Cardiac septum (tissue), 1 donor: ENCODE results near the gene ZSCAN22. TPM values are rescaled to one million over a fixed set of nuclear protein-coding genes. Genes with fewer than 3 reads are reported as not detected.

Source experiments
- DNase-seq: peaks from one replicate; pipeline ENCODE4 v3.0.0-alpha.2; 2020; ENCODE audit warnings: low spot score
- intact Hi-C: fragments of 100-400 bp; cut with DNase I; formaldehyde crosslinking; loops from one replicate; pipeline ENCODE4 v1.14.0; 2022
- total RNA-seq: library from RNA; stranded (reverse); fragmentation: NEBNext Ultra II Directional; extraction: Animal tissue kit (Norgen Biotek cat#: 25700); gene quantifications from one replicate; pipeline ENCODE4 v1.2.1, GENCODE V29; 2021
- donor health status: DM: no; HTN: no; CAD: no.

ZSCAN22 gene
- total RNA-seq, 1 donor from 2014 or later, result 2.1 TPM

GRCh38 chr19:58349590-58349989 is 22.8 kb downstream of the ZSCAN22 start:
- DNase-seq, result no peak
- intact Hi-C loops, result no loop called here

GRCh38 chr19:58350001-58350861 is 23.4 kb downstream of the ZSCAN22 start:
- DNase-seq, result no peak
- intact Hi-C loops, result no loop called here

GRCh38 chr19:58350871-58351557 is 24.2 kb downstream of the ZSCAN22 start:
- DNase-seq, result no peak
- intact Hi-C loops, result no loop called here

GRCh38 chr19:58351558-58351878 is 24.7 kb downstream of the ZSCAN22 start:
- intact Hi-C loops, result no loop called here
- DNase-seq, result peak; percentile 73

GRCh38 chr19:58351990-58352755 is 25.4 kb downstream of the ZSCAN22 start:
- intact Hi-C loops, result no loop called here
- DNase-seq, result peak; percentile 65

- intact Hi-C loops, result no loop called here
- DNase-seq, result peak; percentile 55
These were observed 26.2 kb downstream of the ZSCAN22 start, which contains the start of gene A1BG for GRCh38 chr19:58352760-58353671. A1BG (minus strand) TSS chr19:58353492; CDS start chr19:58353437, 55 bp downstream.

- intact Hi-C loops, result no loop called here
- peak; percentile 29 for DNase-seq
These were observed 27.1 kb downstream of the ZSCAN22 start for GRCh38 chr19:58353717-58354477.

- peak; percentile 66 for DNase-seq
- intact Hi-C loops, result no loop called here
These were observed 27.8 kb downstream of the ZSCAN22 start for GRCh38 chr19:58354478-58355030.

GRCh38 chr19:58355215-58355796 is 28.5 kb downstream of the ZSCAN22 start:
- peak; percentile 35 for DNase-seq
- intact Hi-C loops, result no loop called here

- peak; percentile 62 for DNase-seq
- intact Hi-C loops, result no loop called here
These were observed 29.3 kb downstream of the ZSCAN22 start for GRCh38 chr19:58355908-58356765.

GRCh38 chr19:58356766-58357480 is 30.1 kb downstream of the ZSCAN22 start:
- peak; percentile 73 for DNase-seq
- intact Hi-C loops, result no loop called here

- peak; percentile 66 for DNase-seq
- intact Hi-C loops, result no loop called here
These were observed 30.8 kb downstream of the ZSCAN22 start for GRCh38 chr19:58357481-58358145.

GRCh38 chr19:58361900-58362271 is 35.1 kb downstream of the ZSCAN22 start:
- DNase-seq, result no peak
- intact Hi-C loops, result no loop called here

- intact Hi-C loops, result no loop called here
These were observed 35.6 kb downstream of the ZSCAN22 start, which contains the start of gene ZNF497 for GRCh38 chr19:58362272-58362994. ZNF497 (minus strand) TSS chr19:58362751; CDS start chr19:58357635, 5,116 bp downstream.

GRCh38 chr19:58364146-58364545 is 37.4 kb downstream of the ZSCAN22 start:
- intact Hi-C loops, result no loop called here
- DNase-seq, result no peak

More at GRCh38 chr19:58362272-58362994, 35.6 kb downstream of the ZSCAN22 start, which contains the start of gene ZNF497:
- DNase-seq, result peak; percentile 98
